Tibial artery (tissue), 4 donors: ENCODE measurements around the gene FANCC.

ENCODE experiments used
- DNase-seq, 2 donors: peaks; one replicate each; pipeline ENCODE4 v3.0.0-alpha.2; 2019
- H3K27ac ChIP-seq, 2 donors: fragments of 200-600 bp; sonication (generic) in 1 of 2; 1 replicate in 1 of 2; 2 replicates in 1 of 2; pipeline ENCODE4 v1.5.1; 2018 to 2019; ENCODE audit warnings: mild to moderate bottlenecking in 1 of 2
- H3K27me3 ChIP-seq, 2 donors: fragments of 200-600 bp; sonication (generic) in 1 of 2; one replicate each; pipeline versions ENCODE4 v1.5.1 to v1.6.0; 2016 to 2019
- H3K36me3 ChIP-seq, 3 donors: fragments of 200-600 bp; sonication (generic) in 2 of 3; one replicate each; pipeline ENCODE4 v1.5.1; 2016 to 2019; ENCODE audit warnings: mild to moderate bottlenecking in 2 of 3
- H3K4me1 ChIP-seq, 4 donors: fragments of 200-600 bp; sonication (generic) in 2 of 4; 1 replicate in 3 of 4; 2 replicates in 1 of 4; pipeline ENCODE4 v1.5.1; 2016 to 2019
- H3K4me3 ChIP-seq, 2 donors: fragments of 200-600 bp; sonication (generic) in 1 of 2; 1 replicate in 1 of 2; 2 replicates in 1 of 2; pipeline ENCODE4 v1.5.1; 2018 to 2019; ENCODE audit warnings: mild to moderate bottlenecking in 2 of 2
- H3K9me3 ChIP-seq, 3 donors: fragments of 200-600 bp; sonication (generic) in 1 of 3; one replicate each; pipeline ENCODE4 v1.5.1; 2016 to 2019
- CTCF ChIP-seq, 2 experiments: fragments of 200-600 bp in 1 of 2; fragments of 450-650 bp in 1 of 2; IDR thresholded peaks; one replicate each; pipeline ENCODE4 v1.5.1; 2017 to 2019; ENCODE audit warnings: antibody characterized with exemption in 2 of 2, mild to moderate bottlenecking in 1 of 2, moderate library complexity in 1 of 2
- intact Hi-C: fragments of 100-400 bp; cut with DNase I; formaldehyde crosslinking; loops from one replicate; pipeline ENCODE4 v1.15.0; 2023; ENCODE audit warnings: low total_unique reads

Gene FANCC

GRCh38 chr9:95067057-95067456, 250.5 kb downstream of the FANCC start:
- Histone ChIP-seq H3K36me3 (peaks cover 24 to 54% (median 34%) of the 10 kb centered on the region in 3 donors), H3K9me3 (no peaks in the 10 kb centered on the region), H3K4me1 (peaks cover 0 to 100% (median 81%) of the 10 kb centered on the region in 4 donors), H3K4me3 (peak overlapping the region in 1 of 2 donors; percentile 14), H3K27ac (peak overlapping the region; percentile 83 to 93), H3K27me3 (no peaks in the 10 kb centered on the region)
- intact Hi-C loops: no loop called here
- no peak for DNase-seq
- no peak for TF ChIP-seq CTCF (IDR thresholded peaks at IDR 0.05)

GRCh38 chr9:95065224-95065623, 252.3 kb downstream of the FANCC start:
- intact Hi-C loops: no loop called here
- TF ChIP-seq CTCF (IDR thresholded peaks at IDR 0.05): peak in 1 of 2 experiments; percentile 13
- Histone ChIP-seq H3K27me3 (no peaks in the 10 kb centered on the region), H3K36me3 (peaks cover 27 to 53% (median 31%) of the 10 kb centered on the region in 3 donors), H3K4me1 (peaks cover 0 to 100% (median 87%) of the 10 kb centered on the region in 4 donors), H3K27ac (peak overlapping the region; percentile 83 to 93), H3K9me3 (no peaks in the 10 kb centered on the region), H3K4me3 (no peak overlapping the region)
- peak in 1 of 2 donors; percentile 88 for DNase-seq

GRCh38 chr9:95063300-95063699, 254.2 kb downstream of the FANCC start:
- DNase-seq: no peak
- Histone ChIP-seq H3K27me3 (no peaks in the 10 kb centered on the region), H3K36me3 (peaks cover 18 to 41% (median 27%) of the 10 kb centered on the region in 3 donors), H3K4me3 (no peak overlapping the region), H3K4me1 (peaks cover 0 to 100% (median 88%) of the 10 kb centered on the region in 4 donors), H3K9me3 (no peaks in the 10 kb centered on the region), H3K27ac (peak overlapping the region; percentile 83 to 93)
- no peak for TF ChIP-seq CTCF (IDR thresholded peaks at IDR 0.05)
- intact Hi-C loops: no loop called here

- peak overlapping the region; percentile 13 to 32 for H3K4me3 ChIP-seq
- H3K27me3 ChIP-seq: no peaks in the 10 kb centered on the region
- peaks cover 18 to 41% (median 27%) of the 10 kb centered on the region in 3 donors for H3K36me3 ChIP-seq
- no peaks in the 10 kb centered on the region for H3K9me3 ChIP-seq
- TF ChIP-seq CTCF (IDR thresholded peaks at IDR 0.05): no peak
- intact Hi-C loops: no loop called here
- no peak for DNase-seq
- H3K27ac ChIP-seq: peak overlapping the region; percentile 83 to 93
- peaks cover 0 to 100% (median 88%) of the 10 kb centered on the region in 4 donors for H3K4me1 ChIP-seq
Measured at GRCh38 chr9:95062596-95063065, 254.9 kb downstream of the FANCC start.

GRCh38 chr9:95061916-95062595, 255.5 kb downstream of the FANCC start:
- Histone ChIP-seq H3K4me1 (peaks cover 0 to 100% (median 84%) of the 10 kb centered on the region in 4 donors), H3K36me3 (peaks cover 18 to 38% (median 24%) of the 10 kb centered on the region in 3 donors), H3K9me3 (no peaks in the 10 kb centered on the region), H3K4me3 (peak overlapping the region; percentile 13 to 32), H3K27ac (peak overlapping the region; percentile 83 to 93), H3K27me3 (no peaks in the 10 kb centered on the region)
- TF ChIP-seq CTCF (IDR thresholded peaks at IDR 0.05): no peak
- intact Hi-C loops: no loop called here
- no peak for DNase-seq
